WI38 (cell line): ENCODE measurements around the gene TTLL6.

Experiments used
- H3K4me3 ChIP-seq: 2 replicates; pipeline ENCODE4 v1.5.1; 2011; ENCODE audit warnings: low read depth, mild to moderate bottlenecking, control low read depth, low read length
- TF ChIP-seq, protein P1 (sequence below): IDR thresholded peaks from 2 replicates; pipeline ENCODE4 v1.5.1; 2012; ENCODE audit warnings: low read depth, mild to moderate bottlenecking, control low read depth, low read length

Gene TTLL6

GRCh38 chr17:48752399-48753288 is 64.4 kb downstream of the TTLL6 start:
- TF ChIP-seq, protein P1, sequence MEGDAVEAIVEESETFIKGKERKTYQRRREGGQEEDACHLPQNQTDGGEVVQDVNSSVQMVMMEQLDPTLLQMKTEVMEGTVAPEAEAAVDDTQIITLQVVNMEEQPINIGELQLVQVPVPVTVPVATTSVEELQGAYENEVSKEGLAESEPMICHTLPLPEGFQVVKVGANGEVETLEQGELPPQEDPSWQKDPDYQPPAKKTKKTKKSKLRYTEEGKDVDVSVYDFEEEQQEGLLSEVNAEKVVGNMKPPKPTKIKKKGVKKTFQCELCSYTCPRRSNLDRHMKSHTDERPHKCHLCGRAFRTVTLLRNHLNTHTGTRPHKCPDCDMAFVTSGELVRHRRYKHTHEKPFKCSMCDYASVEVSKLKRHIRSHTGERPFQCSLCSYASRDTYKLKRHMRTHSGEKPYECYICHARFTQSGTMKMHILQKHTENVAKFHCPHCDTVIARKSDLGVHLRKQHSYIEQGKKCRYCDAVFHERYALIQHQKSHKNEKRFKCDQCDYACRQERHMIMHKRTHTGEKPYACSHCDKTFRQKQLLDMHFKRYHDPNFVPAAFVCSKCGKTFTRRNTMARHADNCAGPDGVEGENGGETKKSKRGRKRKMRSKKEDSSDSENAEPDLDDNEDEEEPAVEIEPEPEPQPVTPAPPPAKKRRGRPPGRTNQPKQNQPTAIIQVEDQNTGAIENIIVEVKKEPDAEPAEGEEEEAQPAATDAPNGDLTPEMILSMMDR, result no peak
- no peak overlapping the region for H3K4me3 ChIP-seq

GRCh38 chr17:48751733-48752398 is 65.2 kb downstream of the TTLL6 start:
- H3K4me3 ChIP-seq, result no peak overlapping the region
- TF ChIP-seq, protein P1, result no peak

GRCh38 chr17:48751172-48751571 is 65.9 kb downstream of the TTLL6 start:
- TF ChIP-seq, protein P1, result no peak
- H3K4me3 ChIP-seq, result no peak overlapping the region

GRCh38 chr17:48749621-48750553 is 67.1 kb downstream of the TTLL6 start:
- TF ChIP-seq, protein P1, result no peak
- H3K4me3 ChIP-seq, result no peak overlapping the region

DNA sequence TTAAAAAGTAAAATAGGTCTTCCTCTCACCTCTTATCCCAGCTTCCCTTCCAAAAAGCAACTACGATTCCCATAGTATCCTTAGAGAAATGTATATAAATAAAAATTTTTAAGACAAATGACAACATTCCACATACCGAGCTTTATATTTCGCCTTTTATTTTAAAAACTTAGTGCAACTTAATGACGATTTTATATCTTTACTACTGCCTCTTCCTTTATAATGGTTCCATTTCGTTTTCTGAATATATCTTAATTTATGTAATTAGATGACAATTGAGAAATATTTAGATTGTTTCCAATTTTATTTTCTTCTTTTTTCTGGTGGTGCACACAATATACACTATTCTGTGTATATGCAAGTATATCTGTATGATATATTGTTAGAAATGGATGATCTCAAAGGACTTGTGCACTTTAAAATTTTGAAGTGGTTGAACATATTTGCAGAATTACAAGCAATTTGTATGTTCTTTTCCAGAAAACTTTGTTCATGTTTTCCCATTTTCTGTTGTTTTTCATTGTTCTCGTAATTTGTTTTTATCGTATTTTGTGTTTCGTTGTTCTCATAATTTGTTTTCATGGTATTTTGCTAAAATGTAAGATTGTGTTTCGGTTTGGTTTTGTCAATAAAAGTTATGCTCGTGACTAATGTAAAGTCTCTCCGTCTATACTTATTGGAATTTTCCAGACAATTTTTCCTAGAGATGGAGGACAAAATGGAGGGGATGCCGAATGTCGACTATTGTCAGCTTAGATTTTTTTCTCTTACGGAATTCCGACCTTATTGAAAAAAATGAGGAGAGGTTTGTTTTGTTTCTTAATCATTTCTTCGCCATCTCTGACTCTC is 68.1 kb downstream of the TTLL6 start:
- TF ChIP-seq, protein P1, result no peak
- no peak overlapping the region for H3K4me3 ChIP-seq
